Lower leg skin (tissue), 3 donors: Measurements from ENCODE around the gene SERPINE2.

ENCODE experiments used
- POLR2A ChIP-seq, 2 donors: fragments of 450-650 bp; IDR thresholded peaks; one replicate each; pipeline ENCODE4 v1.6.1; 2016 to 2017; ENCODE audit warnings: antibody characterized with exemption in 2 of 2, mild to moderate bottlenecking in 1 of 2, moderate library complexity in 1 of 2
- TF ChIP-seq, protein P1 (sequence below), 3 donors: fragments of 450-650 bp; IDR thresholded peaks; one replicate each; pipeline ENCODE4 v1.5.1; 2016; ENCODE audit warnings: antibody characterized with exemption in 3 of 3, mild to moderate bottlenecking in 3 of 3, moderate library complexity in 2 of 3

DNA sequence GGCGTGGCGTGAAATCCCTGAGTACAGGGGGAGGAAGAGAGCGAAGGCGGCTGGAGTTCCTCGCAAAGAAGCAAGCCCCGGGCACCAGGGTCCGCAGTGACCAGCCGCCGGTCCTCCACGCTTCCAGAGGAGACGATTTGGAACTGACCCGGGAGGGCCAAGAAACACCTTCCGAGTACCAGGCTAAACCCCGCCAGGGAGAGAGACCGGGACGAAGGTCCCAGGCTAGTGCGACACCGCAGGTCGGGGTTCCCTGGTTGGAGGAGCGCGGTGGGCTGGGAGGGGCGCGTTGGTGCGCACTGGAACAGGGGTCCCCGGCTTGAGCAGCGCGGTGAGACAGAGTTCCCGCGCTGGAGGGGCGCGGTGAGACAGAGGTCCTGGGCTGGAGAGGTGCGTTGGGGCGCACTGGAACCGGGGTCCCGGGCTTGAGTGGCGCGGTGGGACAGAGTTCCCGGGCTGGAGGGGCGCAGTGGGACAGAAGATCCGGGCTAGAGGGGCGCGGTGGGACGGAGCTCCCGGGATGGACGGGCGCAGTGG is 94.9 kb downstream of the SERPINE2 start:
- TF ChIP-seq, protein P1, sequence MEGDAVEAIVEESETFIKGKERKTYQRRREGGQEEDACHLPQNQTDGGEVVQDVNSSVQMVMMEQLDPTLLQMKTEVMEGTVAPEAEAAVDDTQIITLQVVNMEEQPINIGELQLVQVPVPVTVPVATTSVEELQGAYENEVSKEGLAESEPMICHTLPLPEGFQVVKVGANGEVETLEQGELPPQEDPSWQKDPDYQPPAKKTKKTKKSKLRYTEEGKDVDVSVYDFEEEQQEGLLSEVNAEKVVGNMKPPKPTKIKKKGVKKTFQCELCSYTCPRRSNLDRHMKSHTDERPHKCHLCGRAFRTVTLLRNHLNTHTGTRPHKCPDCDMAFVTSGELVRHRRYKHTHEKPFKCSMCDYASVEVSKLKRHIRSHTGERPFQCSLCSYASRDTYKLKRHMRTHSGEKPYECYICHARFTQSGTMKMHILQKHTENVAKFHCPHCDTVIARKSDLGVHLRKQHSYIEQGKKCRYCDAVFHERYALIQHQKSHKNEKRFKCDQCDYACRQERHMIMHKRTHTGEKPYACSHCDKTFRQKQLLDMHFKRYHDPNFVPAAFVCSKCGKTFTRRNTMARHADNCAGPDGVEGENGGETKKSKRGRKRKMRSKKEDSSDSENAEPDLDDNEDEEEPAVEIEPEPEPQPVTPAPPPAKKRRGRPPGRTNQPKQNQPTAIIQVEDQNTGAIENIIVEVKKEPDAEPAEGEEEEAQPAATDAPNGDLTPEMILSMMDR (IDR thresholded peaks at IDR 0.05), result no peak
- TF ChIP-seq POLR2A (IDR thresholded peaks at IDR 0.05), result no peak
